Measurements from ENCODE around the gene PSMG3.
"Not testable (repeated sequence)": the region's sequence is repeated elsewhere in the genome, so short reads cannot be mapped to it uniquely, and the experiment has no call there.

Gene PSMG3

GRCh38 chr7:1531263-1531978 lies 38.4 kb downstream of the PSMG3 start:
- no peak for DNase-seq

GRCh38 chr7:1530946-1531262 lies 38.9 kb downstream of the PSMG3 start:
- DNase-seq, result no peak

DNA sequence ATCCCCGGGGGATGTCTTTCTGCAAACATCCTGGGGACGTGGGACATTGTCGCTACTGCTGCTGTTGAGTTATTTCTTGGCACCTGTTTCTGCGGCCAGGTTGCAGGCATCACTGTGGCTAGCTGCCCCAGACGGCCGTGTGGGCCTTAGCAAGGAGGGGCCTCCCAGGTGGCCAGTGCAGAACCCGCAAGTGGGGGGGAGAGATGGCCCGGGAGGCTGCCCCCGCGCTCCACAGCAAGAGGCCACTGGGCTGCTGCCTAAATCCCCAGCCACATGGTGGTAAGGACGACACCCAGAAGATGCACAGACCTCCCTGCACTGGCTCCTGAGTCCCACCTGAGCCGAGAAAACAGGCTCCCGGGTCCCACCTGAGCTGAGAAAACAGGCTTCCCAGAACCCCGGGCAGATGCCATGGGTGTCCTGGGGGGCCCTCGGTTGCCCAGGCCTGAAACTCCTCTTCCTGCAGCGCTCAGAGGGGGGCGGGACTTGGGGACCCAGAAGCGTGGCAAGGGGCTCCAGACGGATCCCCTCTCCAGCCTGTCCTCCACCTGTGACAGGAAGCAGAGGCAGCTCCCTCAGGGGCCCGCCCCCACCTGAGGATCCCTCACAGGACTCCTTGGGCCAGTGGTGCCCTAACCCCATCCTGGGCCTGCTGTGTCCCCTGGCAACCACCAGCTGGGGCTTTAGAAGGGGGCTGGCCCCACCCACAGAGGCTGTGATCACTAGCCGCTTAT lies 40.3 kb downstream of the PSMG3 start:
- no peak for DNase-seq

DNA sequence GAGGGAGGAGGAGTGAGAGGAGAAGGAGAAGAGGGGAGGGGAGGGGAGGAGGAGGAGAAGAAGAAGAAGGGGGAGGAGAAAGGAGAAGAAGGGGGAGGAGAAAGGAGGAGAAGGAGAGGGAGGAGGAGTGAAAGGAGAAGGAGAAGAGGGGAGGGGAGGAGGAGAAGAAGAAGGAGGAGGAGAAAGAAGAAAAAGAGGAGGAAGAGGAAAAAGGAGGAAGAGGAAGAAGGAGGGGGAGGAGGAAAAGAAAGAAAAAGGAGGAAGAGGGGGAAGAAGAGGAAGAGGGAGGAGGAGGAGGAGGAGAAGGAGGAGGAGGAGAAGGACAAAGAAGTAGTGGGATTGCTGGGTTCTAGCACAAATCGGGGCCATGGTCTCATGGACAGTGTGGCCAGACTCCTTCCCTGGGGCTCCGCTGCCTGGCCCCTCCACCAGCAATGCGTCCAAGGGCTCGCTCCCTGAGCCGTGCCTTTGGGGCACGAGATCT lies 43.5 kb downstream of the PSMG3 start:
- DNase-seq, result no peak

DNA sequence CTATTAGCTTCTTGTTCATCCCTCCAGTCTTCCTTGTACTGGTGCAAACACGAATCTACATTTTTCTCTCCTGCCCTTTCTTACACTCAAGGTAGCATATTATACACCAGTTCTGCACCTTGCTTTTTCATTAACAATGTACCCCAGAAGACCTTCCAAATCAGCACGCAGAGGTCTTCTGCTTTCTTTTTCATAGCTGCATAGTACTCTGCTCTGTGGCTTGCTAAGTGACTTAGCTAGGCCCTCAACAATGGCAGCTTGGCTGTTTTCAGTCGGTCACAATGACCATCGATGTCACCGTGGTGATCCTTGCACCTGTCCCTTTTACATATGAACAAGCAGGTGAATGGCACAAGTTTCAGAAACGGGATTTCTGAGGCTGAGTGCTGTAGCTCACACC lies 44.4 kb downstream of the PSMG3 start:
- DNase-seq, result no peak

GRCh38 chr7:1523844-1524243 lies 46.0 kb downstream of the PSMG3 start:
- no peak for DNase-seq

- no peak for DNase-seq
These were observed 46.6 kb downstream of the PSMG3 start for GRCh38 chr7:1523208-1523607.

- DNase-seq, result no peak
These were observed 48.4 kb downstream of the PSMG3 start for GRCh38 chr7:1521456-1521855.

DNA sequence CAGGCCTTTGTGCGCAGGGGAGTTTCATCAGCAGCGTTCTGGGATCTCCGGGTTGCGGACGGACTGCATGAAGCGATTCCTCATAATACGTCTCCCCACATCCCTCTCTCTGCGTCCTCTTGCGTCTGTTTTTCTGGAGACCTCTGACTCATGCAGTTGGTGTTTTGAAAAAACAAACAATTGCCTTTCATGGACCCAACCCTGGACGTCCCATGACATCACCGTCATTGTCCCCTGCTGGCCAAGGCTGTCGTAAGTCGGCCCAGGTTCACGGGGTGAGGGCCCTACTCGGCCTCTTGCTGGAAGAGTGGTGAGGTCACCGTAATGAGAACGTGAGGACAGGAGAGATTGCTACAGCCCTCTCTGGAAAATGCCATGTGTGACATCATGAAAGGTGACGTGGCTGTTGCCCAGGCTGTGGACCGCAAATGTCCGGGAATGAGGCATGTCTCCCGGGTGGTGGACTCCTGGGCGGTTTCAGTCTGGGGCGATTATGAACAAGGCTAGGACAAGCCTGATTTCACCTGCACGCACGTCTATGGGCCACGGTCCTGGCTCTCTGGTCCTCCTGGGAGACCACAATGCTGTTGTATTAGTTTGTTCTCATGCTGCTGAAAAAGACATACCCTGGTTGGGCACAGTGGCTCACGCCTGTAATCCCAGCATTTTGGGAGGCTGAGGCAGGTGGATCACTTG lies 49.1 kb downstream of the PSMG3 start:
- no peak for DNase-seq

DNA sequence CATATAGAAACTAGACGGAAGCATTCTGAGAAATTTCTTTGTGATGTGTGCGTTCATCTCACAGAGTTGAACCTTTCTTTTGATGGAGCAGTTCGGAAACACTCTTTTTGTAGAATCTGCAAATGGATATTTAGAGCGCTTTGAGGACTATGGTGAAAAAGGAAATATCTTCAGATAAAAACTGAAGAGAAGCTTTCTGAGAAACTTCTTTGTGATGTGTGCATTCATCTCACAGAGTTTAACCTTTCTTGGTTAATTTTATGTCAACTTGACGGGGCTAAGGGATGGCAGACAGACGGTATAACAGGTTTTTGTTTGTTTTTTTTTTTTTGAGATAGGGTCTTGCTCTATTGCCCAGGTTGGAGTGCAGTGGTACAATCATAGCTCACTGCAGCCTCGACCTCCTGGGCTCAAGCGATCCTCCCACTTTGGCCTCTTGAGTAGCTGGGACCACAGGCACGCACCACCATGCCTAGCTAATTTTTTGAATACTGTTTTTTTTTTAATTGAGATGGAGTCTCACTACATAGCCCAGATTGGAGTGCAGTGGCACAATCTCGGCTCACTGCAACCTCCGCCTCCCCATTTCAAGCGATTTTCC lies 50.4 kb downstream of the PSMG3 start:
- DNase-seq, result not testable (repeated sequence)
